ENCODE results near the gene KNSTRN.

GRCh38 chr15:40352281-40352901, 30.1 kb upstream of the KNSTRN start:
- no peak for TF ChIP-seq EZH2 (IDR thresholded peaks at IDR 0.05; ENCODE audit: low read depth)
- TF ChIP-seq, protein P1, sequence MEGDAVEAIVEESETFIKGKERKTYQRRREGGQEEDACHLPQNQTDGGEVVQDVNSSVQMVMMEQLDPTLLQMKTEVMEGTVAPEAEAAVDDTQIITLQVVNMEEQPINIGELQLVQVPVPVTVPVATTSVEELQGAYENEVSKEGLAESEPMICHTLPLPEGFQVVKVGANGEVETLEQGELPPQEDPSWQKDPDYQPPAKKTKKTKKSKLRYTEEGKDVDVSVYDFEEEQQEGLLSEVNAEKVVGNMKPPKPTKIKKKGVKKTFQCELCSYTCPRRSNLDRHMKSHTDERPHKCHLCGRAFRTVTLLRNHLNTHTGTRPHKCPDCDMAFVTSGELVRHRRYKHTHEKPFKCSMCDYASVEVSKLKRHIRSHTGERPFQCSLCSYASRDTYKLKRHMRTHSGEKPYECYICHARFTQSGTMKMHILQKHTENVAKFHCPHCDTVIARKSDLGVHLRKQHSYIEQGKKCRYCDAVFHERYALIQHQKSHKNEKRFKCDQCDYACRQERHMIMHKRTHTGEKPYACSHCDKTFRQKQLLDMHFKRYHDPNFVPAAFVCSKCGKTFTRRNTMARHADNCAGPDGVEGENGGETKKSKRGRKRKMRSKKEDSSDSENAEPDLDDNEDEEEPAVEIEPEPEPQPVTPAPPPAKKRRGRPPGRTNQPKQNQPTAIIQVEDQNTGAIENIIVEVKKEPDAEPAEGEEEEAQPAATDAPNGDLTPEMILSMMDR (conservative IDR thresholded peaks at IDR 0.05) = no peak
